Stomach (tissue), 9 donors: ENCODE measurements around the gene ART3. TPM values are rescaled to one million over a fixed set of nuclear protein-coding genes. Genes with fewer than 3 reads are reported as not detected.
A peak's percentile ranks its signal among the peaks of the same experiment; 100 is the strongest.

ENCODE experiments used
- DNase-seq, 2 donors: peaks; one replicate each; pipeline versions ENCODE4 v3.0.0 to v3.0.0-alpha.2; 2013 to 2019
- H3K27ac ChIP-seq, 5 donors: fragments of 200-600 bp in 4 of 5; sonication (generic) in 4 of 5; one replicate each; pipeline ENCODE4 v1.5.1; 2013 to 2019; ENCODE audit warnings: mild to moderate bottlenecking in 1 of 5, moderate library complexity in 1 of 5
- H3K27me3 ChIP-seq, 3 donors: fragments of 200-600 bp; sonication (generic); one replicate each; pipeline ENCODE4 v1.5.1; 2017 to 2019; ENCODE audit warnings: mixed run types in 1 of 3
- H3K36me3 ChIP-seq, 4 donors: fragments of 200-600 bp; sonication (generic); 1 replicate in 3 of 4; 2 replicates in 1 of 4; pipeline ENCODE4 v1.5.1; 2016 to 2019
- H3K4me1 ChIP-seq, 4 donors: fragments of 200-600 bp; sonication (generic); one replicate each; pipeline ENCODE4 v1.5.1; 2016 to 2019
- H3K4me3 ChIP-seq, 4 donors: fragments of 200-600 bp; sonication (generic) in 3 of 4; one replicate each; pipeline ENCODE4 v1.5.1; 2016 to 2019; ENCODE audit warnings: mild to moderate bottlenecking in 1 of 4
- H3K9me3 ChIP-seq, 4 donors: fragments of 200-600 bp; sonication (generic); one replicate each; pipeline ENCODE4 v1.5.1; 2016 to 2019
- EP300 ChIP-seq: sonication (generic); formaldehyde crosslinking; IDR thresholded peaks from one replicate; pipeline ENCODE4 v1.6.1; 2017; ENCODE audit warnings: antibody characterized with exemption
- POLR2A ChIP-seq, 4 donors: fragments of 450-650 bp; IDR thresholded peaks; one replicate each; pipeline ENCODE4 v1.6.1; 2016; ENCODE audit warnings: antibody characterized with exemption in 4 of 4, control low read depth in 2 of 4, mild to moderate bottlenecking in 1 of 4, moderate library complexity in 1 of 4
- POLR2AphosphoS5 ChIP-seq, 3 donors: sonication (generic); formaldehyde crosslinking; IDR thresholded peaks; one replicate each; pipeline ENCODE4 v1.6.1; 2016; ENCODE audit warnings: antibody characterized with exemption in 3 of 3
- WGBS, 5 donors: extraction: QIAGEN DNeasy Blood & Tissue Kit in 3 of 5; methylation state at CpG; one replicate each; pipeline versions ENCODE4 v1.1.5 to v1.1.7; 2013 to 2018; 5-methylcytosine and 5-hydroxymethylcytosine counted together
- intact Hi-C: fragments of 100-400 bp; cut with DNase I; formaldehyde crosslinking; loops from one replicate; pipeline ENCODE4 v1.15.1; 2023; ENCODE audit warnings: low total_unique reads
- polyA plus RNA-seq, 3 donors: library from polyadenylated mRNA; stranded (reverse); fragments of 200-250 nt; gene quantifications; one replicate each; pipeline ENCODE4 v1.2.3, GENCODE V29; 2013
- total RNA-seq, 5 donors: library from RNA; depleted of rRNA; stranded (reverse); fragments of >200 nt; gene quantifications; one replicate each; pipeline versions ENCODE4 v1.1.0 to v1.2.3, GENCODE V29; 2014 to 2016
- TF ChIP-seq, protein P1 (sequence below), 7 experiments: fragments of 450-650 bp in 4 of 7; fragments of 200-600 bp in 3 of 7; sonication (generic) in 3 of 7; IDR thresholded peaks; one replicate each; pipeline ENCODE4 v1.5.1; 2016 to 2019; ENCODE audit warnings: antibody characterized with exemption in 7 of 7, control low read depth in 2 of 7, mild to moderate bottlenecking in 1 of 7
- donor health status: healthy with polysubstance abuse.
- donor health status: Bipolar disorder and iron deficiency.
- donor health status: healthy.

Gene ART3
- total and polyA plus RNA-seq, 8 donors: 0.45 to 26.3 (median 0.55) TPM; not detected in 3

DNA sequence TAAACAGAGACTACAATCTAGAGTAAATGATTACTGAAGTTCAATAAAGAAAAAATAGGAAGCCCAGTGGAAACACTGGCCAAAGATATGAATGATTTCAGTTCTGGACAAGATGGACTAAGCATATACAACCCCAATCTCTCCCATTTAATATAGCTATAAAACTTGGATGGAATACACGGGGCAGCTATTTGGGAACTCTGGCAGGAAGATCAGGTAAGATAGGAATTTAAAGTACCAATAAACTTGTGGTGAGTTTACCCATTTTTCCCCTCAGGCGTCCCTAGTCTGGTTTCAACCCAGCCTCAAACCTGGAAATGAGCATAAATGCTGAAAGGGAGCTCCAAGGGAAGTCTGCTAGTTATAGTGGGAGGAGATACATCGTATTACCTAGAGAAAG is 53.2 kb downstream of the ART3 start:
- Histone ChIP-seq H3K27ac (no peak overlapping the region), H3K27me3 (no peaks in the 10 kb centered on the region), H3K4me3 (no peak overlapping the region), H3K36me3 (peaks cover 0 to 70% (median 65%) of the 10 kb centered on the region in 4 donors), H3K9me3 (no peaks in the 10 kb centered on the region), H3K4me1 (no peaks in the 10 kb centered on the region)
- TF ChIP-seq EP300: no peak
- TF ChIP-seq, protein P1, sequence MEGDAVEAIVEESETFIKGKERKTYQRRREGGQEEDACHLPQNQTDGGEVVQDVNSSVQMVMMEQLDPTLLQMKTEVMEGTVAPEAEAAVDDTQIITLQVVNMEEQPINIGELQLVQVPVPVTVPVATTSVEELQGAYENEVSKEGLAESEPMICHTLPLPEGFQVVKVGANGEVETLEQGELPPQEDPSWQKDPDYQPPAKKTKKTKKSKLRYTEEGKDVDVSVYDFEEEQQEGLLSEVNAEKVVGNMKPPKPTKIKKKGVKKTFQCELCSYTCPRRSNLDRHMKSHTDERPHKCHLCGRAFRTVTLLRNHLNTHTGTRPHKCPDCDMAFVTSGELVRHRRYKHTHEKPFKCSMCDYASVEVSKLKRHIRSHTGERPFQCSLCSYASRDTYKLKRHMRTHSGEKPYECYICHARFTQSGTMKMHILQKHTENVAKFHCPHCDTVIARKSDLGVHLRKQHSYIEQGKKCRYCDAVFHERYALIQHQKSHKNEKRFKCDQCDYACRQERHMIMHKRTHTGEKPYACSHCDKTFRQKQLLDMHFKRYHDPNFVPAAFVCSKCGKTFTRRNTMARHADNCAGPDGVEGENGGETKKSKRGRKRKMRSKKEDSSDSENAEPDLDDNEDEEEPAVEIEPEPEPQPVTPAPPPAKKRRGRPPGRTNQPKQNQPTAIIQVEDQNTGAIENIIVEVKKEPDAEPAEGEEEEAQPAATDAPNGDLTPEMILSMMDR (IDR thresholded peaks at IDR 0.05): no peak
- TF ChIP-seq POLR2A (IDR thresholded peaks at IDR 0.05): no peak
- no peak for TF ChIP-seq POLR2AphosphoS5 (IDR thresholded peaks at IDR 0.05)
- intact Hi-C loops: no loop called here
- 81 to 96% (median 93%) methylated on average over 3 of the region's 3 CpGs for WGBS, 5 donors
- no peak for DNase-seq

DNA sequence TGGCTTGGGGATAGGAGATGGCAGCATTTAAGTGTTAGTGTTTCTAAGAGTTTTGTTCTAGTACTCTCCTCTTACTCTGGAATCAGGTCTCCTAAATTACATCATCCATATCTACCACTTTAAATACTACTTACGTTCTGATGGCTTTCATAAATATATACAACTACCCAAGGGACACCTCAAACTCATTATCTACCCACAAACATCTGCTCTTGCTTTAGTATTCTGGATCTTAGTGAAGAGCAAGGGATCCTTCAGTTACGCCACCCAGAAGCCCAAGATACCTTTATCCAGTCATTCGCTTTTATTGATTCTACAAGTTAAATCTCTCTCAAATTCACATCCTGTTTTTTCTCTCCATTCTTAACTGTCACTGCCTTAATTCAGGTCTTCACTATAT is 66.7 kb downstream of the ART3 start:
- Histone ChIP-seq H3K4me3 (no peak overlapping the region), H3K36me3 (peaks cover 10 to 75% (median 74%) of the 10 kb centered on the region in 4 donors), H3K27ac (no peak overlapping the region), H3K9me3 (no peaks in the 10 kb centered on the region), H3K27me3 (no peaks in the 10 kb centered on the region), H3K4me1 (peaks cover 6 to 23% (median 9%) of the 10 kb centered on the region in 4 donors)
- TF ChIP-seq, protein P1 (IDR thresholded peaks at IDR 0.05): no peak
- TF ChIP-seq EP300 (no peak), POLR2AphosphoS5 (IDR thresholded peaks at IDR 0.05) (no peak)
- 89 to 98% (median 94%) methylated on average over 3 of the region's 3 CpGs for WGBS, 5 donors
- no peak for DNase-seq
- intact Hi-C loops: no loop called here

- intact Hi-C loops: no loop called here
- DNase-seq: no peak
- H3K27me3 ChIP-seq: no peaks in the 10 kb centered on the region
- peaks cover 6 to 45% (median 43%) of the 10 kb centered on the region in 4 donors for H3K36me3 ChIP-seq
- peaks cover 25 to 43% (median 30%) of the 10 kb centered on the region in 4 donors for H3K4me1 ChIP-seq
- no peaks in the 10 kb centered on the region for H3K9me3 ChIP-seq
- TF ChIP-seq POLR2A (IDR thresholded peaks at IDR 0.05): no peak
- TF ChIP-seq EP300: no peak
- H3K27ac ChIP-seq: no peak overlapping the region
- H3K4me3 ChIP-seq: no peak overlapping the region
Observed at GRCh38 chr4:76144546-76144945, 70.0 kb downstream of the ART3 start.

- intact Hi-C loops: no loop called here
- TF ChIP-seq, protein P1 (IDR thresholded peaks at IDR 0.05): no peak
- TF ChIP-seq POLR2AphosphoS5 (IDR thresholded peaks at IDR 0.05) (no peak), EP300 (no peak), POLR2A (IDR thresholded peaks at IDR 0.05) (no peak)
- Histone ChIP-seq H3K4me1 (peaks cover 26 to 36% (median 31%) of the 10 kb centered on the region in 4 donors), H3K27me3 (no peaks in the 10 kb centered on the region), H3K36me3 (peaks cover 0 to 16% (median 14%) of the 10 kb centered on the region in 4 donors), H3K27ac (peak overlapping the region; percentile 86 to 95 (median 92)), H3K9me3 (no peaks in the 10 kb centered on the region), H3K4me3 (peak overlapping the region; percentile 93 to 98 (median 96))
- WGBS, 5 donors: 0 to 1% (median 0%) methylated on average over 28 to 31 of the region's 31 CpGs
- peak; percentile 46 to 87 for DNase-seq
Observed at GRCh38 chr4:76147454-76148141, 73.1 kb downstream of the ART3 start.
